ENCODE results near the gene OR13C4. TPM values are rescaled to one million over a fixed set of nuclear protein-coding genes. Genes with fewer than 3 reads are reported as not detected.
A peak's percentile ranks its signal among the peaks of the same experiment; 100 is the strongest.

The OR13C4 gene
- total RNA-seq, 1 donor from 2014 or later, result not detected

DNA sequence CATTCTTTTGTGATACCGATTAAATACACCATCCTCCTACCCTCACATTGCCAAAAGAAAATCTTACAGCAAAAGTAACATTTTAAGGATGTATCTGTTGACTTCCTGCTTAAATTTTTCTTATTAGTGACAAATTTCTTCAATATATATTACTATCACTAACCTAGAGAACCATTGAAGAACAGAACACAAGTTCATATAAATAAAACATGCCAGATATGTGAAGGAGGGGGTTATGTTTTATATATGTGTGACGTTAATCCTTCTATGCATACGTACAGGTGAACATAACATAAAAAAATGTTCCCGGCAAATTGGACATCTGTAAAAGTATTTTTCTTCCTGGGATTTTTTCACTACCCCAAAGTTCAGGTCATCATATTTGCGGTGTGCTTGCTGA, 23.0 kb downstream of the OR13C4 start, which contains the start of gene OR13F1:
OR13F1 (plus strand) TSS at position 301 of the 400 bp plus-strand sequence; CDS start at position 301, 0 bp downstream.
- TF ChIP-seq, protein P1, sequence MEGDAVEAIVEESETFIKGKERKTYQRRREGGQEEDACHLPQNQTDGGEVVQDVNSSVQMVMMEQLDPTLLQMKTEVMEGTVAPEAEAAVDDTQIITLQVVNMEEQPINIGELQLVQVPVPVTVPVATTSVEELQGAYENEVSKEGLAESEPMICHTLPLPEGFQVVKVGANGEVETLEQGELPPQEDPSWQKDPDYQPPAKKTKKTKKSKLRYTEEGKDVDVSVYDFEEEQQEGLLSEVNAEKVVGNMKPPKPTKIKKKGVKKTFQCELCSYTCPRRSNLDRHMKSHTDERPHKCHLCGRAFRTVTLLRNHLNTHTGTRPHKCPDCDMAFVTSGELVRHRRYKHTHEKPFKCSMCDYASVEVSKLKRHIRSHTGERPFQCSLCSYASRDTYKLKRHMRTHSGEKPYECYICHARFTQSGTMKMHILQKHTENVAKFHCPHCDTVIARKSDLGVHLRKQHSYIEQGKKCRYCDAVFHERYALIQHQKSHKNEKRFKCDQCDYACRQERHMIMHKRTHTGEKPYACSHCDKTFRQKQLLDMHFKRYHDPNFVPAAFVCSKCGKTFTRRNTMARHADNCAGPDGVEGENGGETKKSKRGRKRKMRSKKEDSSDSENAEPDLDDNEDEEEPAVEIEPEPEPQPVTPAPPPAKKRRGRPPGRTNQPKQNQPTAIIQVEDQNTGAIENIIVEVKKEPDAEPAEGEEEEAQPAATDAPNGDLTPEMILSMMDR (conservative IDR thresholded peaks at IDR 0.05; ENCODE audit: low read depth, low read length), result no peak
- no peak within 1 kb of the TSS for H3K4me3 ChIP-seq (ENCODE audit: low read depth, low read length)
- no peak for DNase-seq (ENCODE audit: low read depth)

GRCh38 chr9:104503440-104503839, 23.6 kb downstream of the OR13C4 start:
- no peak for DNase-seq (ENCODE audit: low read depth)
- TF ChIP-seq, protein P1 (conservative IDR thresholded peaks at IDR 0.05; ENCODE audit: low read depth, low read length), result no peak
- H3K4me3 ChIP-seq (ENCODE audit: low read depth, low read length), result no peak overlapping the region

- H3K4me3 ChIP-seq (ENCODE audit: low read depth, low read length), result no peak overlapping the region
- DNase-seq (ENCODE audit: low read depth), result no peak
- TF ChIP-seq, protein P1 (conservative IDR thresholded peaks at IDR 0.05; ENCODE audit: low read depth, low read length), result peak; percentile 20
These were observed 32.2 kb downstream of the OR13C4 start for GRCh38 chr9:104494808-104495207.

DNA sequence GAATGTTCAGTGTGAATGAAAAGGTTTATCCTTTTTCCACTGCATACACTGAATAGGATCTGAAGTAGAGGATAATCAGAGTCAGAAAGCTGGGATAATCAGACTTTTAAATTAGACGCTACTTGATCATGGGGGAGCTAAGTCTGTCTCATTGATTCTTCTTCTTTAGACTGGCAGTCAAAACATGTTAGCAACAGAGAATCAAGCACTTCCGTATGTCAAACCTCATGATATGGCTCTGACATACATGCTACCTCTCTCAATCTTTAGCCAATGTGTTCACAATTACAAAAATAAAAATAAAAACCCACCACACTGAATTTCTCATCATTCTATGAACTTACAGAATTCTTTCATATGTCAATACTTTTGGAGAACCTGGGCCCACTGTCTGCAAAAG, 42.0 kb downstream of the OR13C4 start:
- TF ChIP-seq, protein P1 (conservative IDR thresholded peaks at IDR 0.05; ENCODE audit: low read depth, low read length), result no peak
- no peak overlapping the region for H3K4me3 ChIP-seq (ENCODE audit: low read depth, low read length)
- no peak for DNase-seq (ENCODE audit: low read depth)

GRCh38 chr9:104482921-104483570, 44.0 kb downstream of the OR13C4 start:
- no peak for DNase-seq (ENCODE audit: low read depth)
- no peak overlapping the region for H3K4me3 ChIP-seq (ENCODE audit: low read depth, low read length)
- TF ChIP-seq, protein P1 (conservative IDR thresholded peaks at IDR 0.05; ENCODE audit: low read depth, low read length), result no peak

Other genes starting within 250 kb of the OR13C4 start
- not detected in 2 replicates for gene OR13F1, start 22.9 kb downstream of the OR13C4 start, total RNA-seq
- not detected in 2 replicates for gene OR13C3, start 9.6 kb upstream of the OR13C4 start, total RNA-seq
- gene OR13C8, start 42.0 kb upstream of the OR13C4 start, total RNA-seq, result not detected in 2 replicates
- not detected in 2 replicates for gene OR13C5, start 72.2 kb upstream of the OR13C4 start, total RNA-seq
- not detected in 2 replicates for gene OR13C2, start 78.4 kb upstream of the OR13C4 start, total RNA-seq
- not detected in 2 replicates for gene OR13C9, start 91.0 kb upstream of the OR13C4 start, total RNA-seq
- gene OR13D1, start 167.3 kb upstream of the OR13C4 start, total RNA-seq, result not detected in 2 replicates
- gene NIPSNAP3A, start 220.5 kb upstream of the OR13C4 start, total RNA-seq, result 34.4 and 34.7 TPM in 2 replicates
- gene NIPSNAP3B, start 236.9 kb upstream of the OR13C4 start, total RNA-seq, result 0.58 TPM in 1 of 2 replicates, not detected in the other